Neural cell (in vitro differentiated cells): ENCODE measurements around the gene ITPR3. TPM values are rescaled to one million over a fixed set of nuclear protein-coding genes. Genes with fewer than 3 reads are reported as not detected.

Experiments used
- H2AFZ ChIP-seq: fragments of 200-600, 300-800 bp; sonication (generic), shearing (Covaris generic); 2 replicates; pipeline ENCODE4 v1.6.0; 2014; ENCODE audit warnings: low read depth, mild to moderate bottlenecking, antibody characterized with exemption, low read length, moderate library complexity
- H3F3A ChIP-seq: fragments of 200-600 bp; shearing (Covaris generic); 2 replicates; pipeline ENCODE4 v1.6.1; 2016; ENCODE audit warnings: mild to moderate bottlenecking, moderate library complexity, mixed read lengths, antibody characterized with exemption, low read length; ENCODE audit not compliant: insufficient read depth, poor library complexity, severe bottlenecking
- H3K27ac ChIP-seq: fragments of 200-600, 300-800 bp; sonication (generic), shearing (Covaris generic); 2 replicates; pipeline ENCODE4 v1.5.1; 2014; ENCODE audit warnings: mild to moderate bottlenecking, low read length, moderate library complexity
- H3K27me3 ChIP-seq: fragments of 300-800, 200-600 bp; sonication (generic), shearing (Covaris generic); 2 replicates; pipeline ENCODE4 v1.6.0; 2014; ENCODE audit warnings: mild to moderate bottlenecking, low read depth, low read length, moderate library complexity; ENCODE audit not compliant: insufficient read depth
- H3K36me3 ChIP-seq: fragments of 300-800, 200-600 bp; sonication (generic), shearing (Covaris generic); 2 replicates; pipeline ENCODE4 v1.5.1; 2014; ENCODE audit warnings: mild to moderate bottlenecking, antibody characterized with exemption, low read length, moderate library complexity; ENCODE audit not compliant: insufficient read depth
- H3K4me2 ChIP-seq: fragments of 300-800, 200-600 bp; sonication (generic), shearing (Covaris generic); 2 replicates; pipeline ENCODE4 v1.6.0; 2014; ENCODE audit warnings: mild to moderate bottlenecking, low read length
- H3K4me3 ChIP-seq: fragments of 300-800, 200-600 bp; sonication (generic), shearing (Covaris generic); 2 replicates; pipeline ENCODE4 v1.5.1; 2014; ENCODE audit warnings: mild to moderate bottlenecking, low read length, moderate library complexity
- H3K79me2 ChIP-seq: fragments of 200-600 bp; shearing (Covaris generic); replicated peaks from 2 replicates; pipeline ENCODE4 v1.6.0; 2014; ENCODE audit warnings: mild to moderate bottlenecking, low read length, moderate library complexity; ENCODE audit not compliant: insufficient read depth
- H3K9ac ChIP-seq: fragments of 300-800, 200-600 bp; sonication (generic), shearing (Covaris generic); 2 replicates; pipeline ENCODE4 v1.6.1; 2016; ENCODE audit warnings: mild to moderate bottlenecking, low read length, mixed read lengths
- H3K9me2 ChIP-seq: fragments of 200-600 bp; shearing (Covaris generic); 2 replicates; pipeline ENCODE4 v1.6.1; 2016; ENCODE audit warnings: mild to moderate bottlenecking, low read length, mixed read lengths; ENCODE audit not compliant: insufficient read depth
- H3K9me3 ChIP-seq: fragments of 200-600, 300-800 bp; sonication (generic), shearing (Covaris generic); 2 replicates; pipeline ENCODE4 v1.6.1; 2016; ENCODE audit warnings: mild to moderate bottlenecking, mixed run types, low read length, moderate library complexity, mixed read lengths
- H4K20me1 ChIP-seq: fragments of 200-600 bp; shearing (Covaris generic); 2 replicates; pipeline ENCODE4 v1.6.1; 2016; ENCODE audit warnings: mild to moderate bottlenecking, mixed run types; ENCODE audit not compliant: insufficient read depth
- EP300 ChIP-seq: fragments of 450-650 bp; conservative IDR thresholded peaks from 2 replicates; pipeline ENCODE4 v1.6.1; 2014; ENCODE audit warnings: antibody characterized with exemption, mild to moderate bottlenecking, moderate library complexity; ENCODE audit not compliant: poor library complexity, severe bottlenecking
- EZH2 ChIP-seq: fragments of 200-600, 300-800 bp; shearing (Covaris generic), sonication (generic); IDR thresholded peaks from 2 replicates; pipeline ENCODE4 v1.6.1; 2014; ENCODE audit warnings: antibody characterized with exemption, low read length, borderline replicate concordance, mild to moderate bottlenecking; ENCODE audit not compliant: insufficient read depth, poor library complexity, severe bottlenecking
- MXI1 ChIP-seq: fragments of 450-650 bp; conservative IDR thresholded peaks from 2 replicates; pipeline ENCODE4 v1.6.1; 2014; ENCODE audit warnings: antibody characterized with exemption, mild to moderate bottlenecking; ENCODE audit not compliant: poor library complexity, severe bottlenecking
- POLR2AphosphoS5 ChIP-seq: IDR thresholded peaks from 2 replicates; pipeline ENCODE4 v1.6.1; 2012
- RAD21 ChIP-seq: fragments of 450-650 bp; conservative IDR thresholded peaks from 2 replicates; pipeline ENCODE4 v1.6.1; 2014; ENCODE audit warnings: antibody characterized with exemption, mild to moderate bottlenecking, moderate library complexity
- REST ChIP-seq: IDR thresholded peaks from 2 replicates; pipeline ENCODE4 v1.6.1; 2012; ENCODE audit warnings: borderline replicate concordance
- SMC3 ChIP-seq: fragments of 450-650 bp; conservative IDR thresholded peaks from 2 replicates; pipeline ENCODE4 v1.6.1; 2014; ENCODE audit warnings: antibody characterized with exemption, mild to moderate bottlenecking, moderate library complexity; ENCODE audit not compliant: poor library complexity
- TAF1 ChIP-seq: IDR thresholded peaks from 2 replicates; pipeline ENCODE4 v1.6.1; 2012; ENCODE audit warnings: low read depth
- polyA plus RNA-seq: library from polyadenylated mRNA; depleted of rRNA; stranded (reverse); fragments of >200 nt; gene quantifications from 2 replicates; pipeline ENCODE4 v1.2.3, GENCODE V29; 2014
- TF ChIP-seq, protein P1 (sequence below): fragments of 450-650 bp; IDR thresholded peaks from 2 replicates; pipeline ENCODE4 v1.5.1; 2014; ENCODE audit warnings: antibody characterized with exemption, mild to moderate bottlenecking, moderate library complexity; ENCODE audit not compliant: poor library complexity, severe bottlenecking

ITPR3 gene
- polyA plus RNA-seq, 1 donor from 2014 or later = 0.11 TPM

DNA sequence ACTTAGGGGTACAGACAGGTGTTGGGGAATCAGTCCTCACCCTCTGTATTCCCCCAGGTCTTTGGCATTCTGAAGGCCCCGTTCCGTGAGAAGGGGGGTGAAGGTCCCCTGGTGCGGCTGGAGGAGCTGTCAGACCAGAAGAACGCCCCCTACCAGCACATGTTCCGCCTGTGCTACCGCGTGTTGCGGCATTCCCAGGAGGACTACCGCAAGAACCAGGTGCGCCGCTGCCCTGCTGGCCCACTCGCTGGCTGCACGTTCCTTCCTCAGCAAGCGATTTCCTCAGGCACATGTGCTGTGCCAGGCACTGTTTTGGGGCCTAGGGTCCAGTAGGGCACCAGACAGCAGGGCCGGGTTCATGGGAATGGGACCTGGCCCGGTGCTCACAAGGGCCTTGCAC lies 46.0 kb downstream of the ITPR3 start (continued):
- TF ChIP-seq POLR2AphosphoS5 (no peak), MXI1 (no peak), TAF1 (no peak)

- Histone ChIP-seq H3K79me2 (no peaks in the 10 kb centered on the region), H3K9me3 (no peaks in the 10 kb centered on the region), H3K9ac (no peak overlapping the region), H3K9me2 (no peaks in the 10 kb centered on the region), H3K4me3 (no peak overlapping the region), H3K27ac (no peak overlapping the region), H4K20me1 (no peaks in the 10 kb centered on the region), H3K27me3 (no peaks in the 10 kb centered on the region), H3K36me3 (no peaks in the 10 kb centered on the region), H3K4me2 (no peak overlapping the region), H3F3A (no peaks in the 10 kb centered on the region), H2AFZ (no peak overlapping the region)
- TF ChIP-seq EZH2 = no peak
- TF ChIP-seq POLR2AphosphoS5 = no peak
- TF ChIP-seq, protein P1, sequence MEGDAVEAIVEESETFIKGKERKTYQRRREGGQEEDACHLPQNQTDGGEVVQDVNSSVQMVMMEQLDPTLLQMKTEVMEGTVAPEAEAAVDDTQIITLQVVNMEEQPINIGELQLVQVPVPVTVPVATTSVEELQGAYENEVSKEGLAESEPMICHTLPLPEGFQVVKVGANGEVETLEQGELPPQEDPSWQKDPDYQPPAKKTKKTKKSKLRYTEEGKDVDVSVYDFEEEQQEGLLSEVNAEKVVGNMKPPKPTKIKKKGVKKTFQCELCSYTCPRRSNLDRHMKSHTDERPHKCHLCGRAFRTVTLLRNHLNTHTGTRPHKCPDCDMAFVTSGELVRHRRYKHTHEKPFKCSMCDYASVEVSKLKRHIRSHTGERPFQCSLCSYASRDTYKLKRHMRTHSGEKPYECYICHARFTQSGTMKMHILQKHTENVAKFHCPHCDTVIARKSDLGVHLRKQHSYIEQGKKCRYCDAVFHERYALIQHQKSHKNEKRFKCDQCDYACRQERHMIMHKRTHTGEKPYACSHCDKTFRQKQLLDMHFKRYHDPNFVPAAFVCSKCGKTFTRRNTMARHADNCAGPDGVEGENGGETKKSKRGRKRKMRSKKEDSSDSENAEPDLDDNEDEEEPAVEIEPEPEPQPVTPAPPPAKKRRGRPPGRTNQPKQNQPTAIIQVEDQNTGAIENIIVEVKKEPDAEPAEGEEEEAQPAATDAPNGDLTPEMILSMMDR = no peak
- no peak for TF ChIP-seq TAF1
- no peak for TF ChIP-seq SMC3
- TF ChIP-seq MXI1 = no peak
- no peak for TF ChIP-seq REST
- TF ChIP-seq RAD21 = no peak
- no peak for TF ChIP-seq EP300
Measured at GRCh38 chr6:33667776-33668175, 46.7 kb downstream of the ITPR3 start.

GRCh38 chr6:33668328-33668727 lies 47.2 kb downstream of the ITPR3 start:
- no peaks in the 10 kb centered on the region for H3K9me2 ChIP-seq
- no peaks in the 10 kb centered on the region for H3K36me3 ChIP-seq
- H4K20me1 ChIP-seq = no peaks in the 10 kb centered on the region
- H3K9me3 ChIP-seq = no peaks in the 10 kb centered on the region
- no peak for TF ChIP-seq POLR2AphosphoS5
- H3K27ac ChIP-seq = no peak overlapping the region
- no peak overlapping the region for H3K4me2 ChIP-seq
- H3F3A ChIP-seq = no peaks in the 10 kb centered on the region
- H3K79me2 ChIP-seq = no peaks in the 10 kb centered on the region
- H3K4me3 ChIP-seq = no peak overlapping the region
- no peaks in the 10 kb centered on the region for H3K27me3 ChIP-seq
- H3K9ac ChIP-seq = no peak overlapping the region
- no peak overlapping the region for H2AFZ ChIP-seq
